HS-27A (cell line): ENCODE results near the gene PIEZO1.

ENCODE experiments used
- DNase-seq: peaks from one replicate; pipeline ENCODE4 v3.0.0-alpha.2; 2012; ENCODE audit warnings: low read depth, missing footprints

PIEZO1 gene

GRCh38 chr16:88691924-88692560 lies 93.0 kb downstream of the PIEZO1 start:
- no peak for DNase-seq

GRCh38 chr16:88691129-88691813 lies 93.7 kb downstream of the PIEZO1 start:
- DNase-seq: no peak

- DNase-seq: no peak
Observed at GRCh38 chr16:88690341-88691128, 94.5 kb downstream of the PIEZO1 start.

- no peak for DNase-seq
Observed at GRCh38 chr16:88688013-88688778, 96.8 kb downstream of the PIEZO1 start.

GRCh38 chr16:88687676-88688012 lies 97.4 kb downstream of the PIEZO1 start:
- no peak for DNase-seq

- DNase-seq: no peak
Observed at GRCh38 chr16:88687254-88687576, 97.8 kb downstream of the PIEZO1 start.

GRCh38 chr16:88686439-88687253 lies 98.4 kb downstream of the PIEZO1 start, which contains the start of gene SNAI3:
Gene SNAI3, minus strand, starts transcription at chr16:88686507. Its CDS starts 101 bp downstream, at chr16:88686406.
- DNase-seq: no peak

- no peak for DNase-seq
Observed at GRCh38 chr16:88686062-88686438, 99.0 kb downstream of the PIEZO1 start.

- no peak for DNase-seq
Observed at GRCh38 chr16:88685156-88686061, 99.6 kb downstream of the PIEZO1 start.

GRCh38 chr16:88684569-88685155 lies 100.4 kb downstream of the PIEZO1 start:
- DNase-seq: no peak

GRCh38 chr16:88681709-88682451 lies 103.1 kb downstream of the PIEZO1 start:
- DNase-seq: no peak

- DNase-seq: no peak
Observed at GRCh38 chr16:88681084-88681680, 103.8 kb downstream of the PIEZO1 start.

- DNase-seq: no peak
Observed at GRCh38 chr16:88680554-88681083, 104.4 kb downstream of the PIEZO1 start.

- no peak for DNase-seq
Observed at GRCh38 chr16:88678224-88678979, 106.6 kb downstream of the PIEZO1 start.

GRCh38 chr16:88677721-88678120 lies 107.3 kb downstream of the PIEZO1 start:
- no peak for DNase-seq

- DNase-seq: no peak
Observed at GRCh38 chr16:88676502-88677242, 108.3 kb downstream of the PIEZO1 start.

GRCh38 chr16:88673716-88674379 lies 111.2 kb downstream of the PIEZO1 start:
- DNase-seq: no peak
